Measurements from ENCODE around the gene SSTR5.

The SSTR5 gene

GRCh38 chr16:1059310-1059709 lies 13.2 kb upstream of the SSTR5 start:
- no peaks in the 10 kb centered on the region for H3K4me1 Mint-ChIP-seq
- no peak overlapping the region for H3K4me3 Mint-ChIP-seq
- H3K9me3 Mint-ChIP-seq: peaks cover 5% of the 10 kb centered on the region
- H3K36me3 Mint-ChIP-seq (ENCODE audit: low read depth): peaks cover 5% of the 10 kb centered on the region
- peaks cover 11% of the 10 kb centered on the region for H3K27me3 Mint-ChIP-seq (ENCODE audit: low read depth)
- TF ChIP-seq CTCF (IDR thresholded peaks at IDR 0.05; ENCODE audit: unreplicated experiment in 3 of 3): no peak
- H3K27ac Mint-ChIP-seq: peak overlapping the region in 1 of 3 experiments; percentile 70

- Mint-ChIP-seq H3K36me3 (ENCODE audit: low read depth) (peaks cover 5% of the 10 kb centered on the region), H3K4me1 (no peaks in the 10 kb centered on the region), H3K27ac (no peak overlapping the region), H3K9me3 (peaks cover 5% of the 10 kb centered on the region), H3K27me3 (ENCODE audit: low read depth) (peaks cover 15% of the 10 kb centered on the region), H3K4me3 (no peak overlapping the region)
- TF ChIP-seq CTCF (IDR thresholded peaks at IDR 0.05; ENCODE audit: unreplicated experiment in 3 of 3): no peak
Observed at GRCh38 chr16:1060416-1061340, 11.9 kb upstream of the SSTR5 start.

GRCh38 chr16:1061769-1062505 lies 10.6 kb upstream of the SSTR5 start:
- no peak for TF ChIP-seq CTCF (IDR thresholded peaks at IDR 0.05; ENCODE audit: unreplicated experiment in 3 of 3)

GRCh38 chr16:1062895-1063294 lies 9.7 kb upstream of the SSTR5 start:
- no peak overlapping the region for H3K27ac Mint-ChIP-seq
- H3K4me3 Mint-ChIP-seq: no peak overlapping the region
- H3K36me3 Mint-ChIP-seq (ENCODE audit: low read depth): peaks cover 5% of the 10 kb centered on the region
- H3K27me3 Mint-ChIP-seq (ENCODE audit: low read depth): peaks cover 23% of the 10 kb centered on the region
- H3K9me3 Mint-ChIP-seq: peaks cover 5% of the 10 kb centered on the region
- TF ChIP-seq CTCF (IDR thresholded peaks at IDR 0.05; ENCODE audit: unreplicated experiment in 3 of 3): no peak
- no peaks in the 10 kb centered on the region for H3K4me1 Mint-ChIP-seq

More at GRCh38 chr16:1061769-1062505, 10.6 kb upstream of the SSTR5 start:
- peaks cover 5% of the 10 kb centered on the region for H3K36me3 Mint-ChIP-seq (ENCODE audit: low read depth)
- H3K9me3 Mint-ChIP-seq: peaks cover 5% of the 10 kb centered on the region
- peaks cover 14% of the 10 kb centered on the region for H3K27me3 Mint-ChIP-seq (ENCODE audit: low read depth)
- no peak overlapping the region for H3K27ac Mint-ChIP-seq
- H3K4me1 Mint-ChIP-seq: no peaks in the 10 kb centered on the region
- H3K4me3 Mint-ChIP-seq: no peak overlapping the region

GRCh38 chr16:1063728-1064127 lies 8.8 kb upstream of the SSTR5 start:
- Mint-ChIP-seq H3K4me1 (no peaks in the 10 kb centered on the region), H3K36me3 (ENCODE audit: low read depth) (peaks cover 5% of the 10 kb centered on the region), H3K9me3 (peaks cover 5% of the 10 kb centered on the region), H3K27me3 (ENCODE audit: low read depth) (peaks cover 31% of the 10 kb centered on the region), H3K4me3 (no peak overlapping the region), H3K27ac (no peak overlapping the region)
- no peak for TF ChIP-seq CTCF (IDR thresholded peaks at IDR 0.05; ENCODE audit: unreplicated experiment in 3 of 3)

Measured in nephron (organoid).